ENCODE results near the gene NAPSA.
A peak's percentile ranks its signal among the peaks of the same experiment; 100 is the strongest.

NAPSA gene

GRCh38 chr19:50376166-50377050, 11.0 kb upstream of the NAPSA start, which contains the start of gene NR1H2:
TSS of gene NR1H2 (plus strand) at chr19:50376457. CDS start at chr19:50377606, 1,149 bp downstream.
- DNase-seq (ENCODE audit: extremely low spot score): peak; percentile 89
- TF ChIP-seq CTCF (IDR thresholded peaks at IDR 0.05; ENCODE audit: control extremely low read depth, extremely low read depth, low read depth, missing control alignments): no peak
- ChIA-PET CTCF (interaction anchor here (0.7 to 2.7 kb wide), 6 partner anchors 19 to 180 kb away, joined by 3 to 7 read pairs (median 6); partner anchors contain the start of gene KCNC3), POLR2A (interaction anchor here (0.9 kb wide), 1 partner anchor 48 kb away, joined by 5 read pairs; the partner anchor contains the start of gene KCNC3)

- TF ChIP-seq CTCF (IDR thresholded peaks at IDR 0.05; ENCODE audit: control extremely low read depth, extremely low read depth, low read depth, missing control alignments): no peak
- ChIA-PET CTCF (interaction anchor here (0.9 kb wide), 1 partner anchor 14 kb away, joined by 3 read pairs; no protein-coding TSS in a partner anchor), POLR2A (no interaction called here)
- DNase-seq (ENCODE audit: extremely low spot score): no peak
Observed at GRCh38 chr19:50371914-50372475, 6.6 kb upstream of the NAPSA start.

GRCh38 chr19:50368649-50369570, 3.5 kb upstream of the NAPSA start:
- ChIA-PET POLR2A (interaction anchor here (0.6 to 0.9 kb wide), 2 partner anchors 61 to 92 kb away, joined by 3 read pairs; no protein-coding TSS in a partner anchor), CTCF (interaction anchor here (0.6 to 3.1 kb wide), 32 partner anchors 9 to 732 kb away, joined by 3 to 37 read pairs (median 4); partner anchors contain the start of genes JOSD2, KCNC3 and KLK2)
- DNase-seq (ENCODE audit: extremely low spot score): peak; percentile 84
- TF ChIP-seq CTCF (IDR thresholded peaks at IDR 0.05; ENCODE audit: control extremely low read depth, extremely low read depth, low read depth, missing control alignments): peak; percentile 86

- POLR2A ChIA-PET: no interaction called here
- CTCF ChIA-PET: interaction anchor here (2.1 to 2.3 kb wide), 2 partner anchors 98 to 174 kb away, joined by 5 to 8 read pairs; no protein-coding TSS in a partner anchor
- no peak for DNase-seq (ENCODE audit: extremely low spot score)
- no peak for TF ChIP-seq CTCF (IDR thresholded peaks at IDR 0.05; ENCODE audit: control extremely low read depth, extremely low read depth, low read depth, missing control alignments)
Observed at GRCh38 chr19:50362656-50363424, 2.6 kb downstream of the NAPSA start.

GRCh38 chr19:50362030-50362412, 3.4 kb downstream of the NAPSA start:
- ChIA-PET CTCF (no interaction called here), POLR2A (no interaction called here)
- DNase-seq (ENCODE audit: extremely low spot score): no peak
- TF ChIP-seq CTCF (IDR thresholded peaks at IDR 0.05; ENCODE audit: control extremely low read depth, extremely low read depth, low read depth, missing control alignments): no peak
